DND-41 (cell line): ENCODE data around the gene SLC1A2.

Experiments
- CTCF ChIP-seq: IDR thresholded peaks from 2 replicates; pipeline ENCODE4 v1.5.1; 2012; ENCODE audit warnings: borderline replicate concordance, low read length, moderate library complexity, mild to moderate bottlenecking; ENCODE audit not compliant: poor library complexity, severe bottlenecking; ENCODE audit errors: extremely low read depth
- EZH2 ChIP-seq: IDR thresholded peaks from 3 replicates; pipeline ENCODE4 v1.6.1; 2012; ENCODE audit warnings: borderline replicate concordance, low read depth, mild to moderate bottlenecking, moderate library complexity, low read length, inconsistent platforms; ENCODE audit not compliant: severe bottlenecking

GRCh38 chr11:35323076-35323868, 96.1 kb downstream of the SLC1A2 start:
- TF ChIP-seq CTCF = no peak
- no peak for TF ChIP-seq EZH2
